ENCODE measurements around the gene HOXD1. TPM values are rescaled to one million over a fixed set of nuclear protein-coding genes. Genes with fewer than 3 reads are reported as not detected.

The HOXD1 gene
- polyA plus RNA-seq, 1 of the 3 experiments (the other 2 are of a cell fraction) = not detected

- 98% methylated on average over 8 of the region's 44 CpGs for WGBS (ENCODE audit: low lambda C conversion rate)
- Histone ChIP-seq H3F3A (replicated peaks; ENCODE audit: insufficient read depth) (no peaks in the 10 kb centered on the region), H3K79me2 (ENCODE audit: insufficient read depth) (no peaks in the 10 kb centered on the region), H3K9me3 (no peaks in the 10 kb centered on the region), H3K27ac (ENCODE audit: low read depth in 2 of 2, low read length in 1 of 2) (no peak overlapping the region; a peak in 1 of 4 replicates), H3K4me1 (ENCODE audit: control insufficient read depth in 1 of 2, insufficient read depth in 2 of 2, low read depth in 1 of 2, low read length in 1 of 2) (peaks cover 0 to 8% of the 10 kb centered on the region in 2 experiments; a peak in 2 of 4 replicates), H3K36me3 (replicated peaks in 1 of 2; ENCODE audit: control insufficient read depth in 1 of 2, insufficient read depth in 2 of 2, low read length in 1 of 2) (peaks cover 0 to 9% of the 10 kb centered on the region in 2 experiments), H2AFZ (ENCODE audit: low read depth) (no peak overlapping the region), H3K27me3 (ENCODE audit: insufficient read depth) (no peaks in the 10 kb centered on the region), H3K4me2 (no peak overlapping the region), H4K20me1 (ENCODE audit: insufficient read depth) (no peaks in the 10 kb centered on the region), H3K4me3 (ENCODE audit: low read depth in 2 of 2, low read length in 1 of 2) (no peak overlapping the region), H3K9ac (no peak overlapping the region), H3K9me2 (no peaks in the 10 kb centered on the region)
- POLR2A ChIA-PET = interaction anchor here (0.6 to 0.7 kb wide), 2 partner anchors 9 to 20 kb away, joined by 3 to 4 read pairs; no protein-coding TSS in a partner anchor
- DNase-seq = no peak
- no peak for TF ChIP-seq RXRA (IDR thresholded peaks at IDR 0.05; ENCODE audit: borderline replicate concordance, low read depth)
- no peak for TF ChIP-seq JUND (IDR thresholded peaks at IDR 0.05)
- TF ChIP-seq USF1 (IDR thresholded peaks at IDR 0.05; ENCODE audit: borderline replicate concordance, low read depth) = no peak
- TF ChIP-seq IRF3 (IDR thresholded peaks at IDR 0.05; ENCODE audit: low read depth, low read length) = no peak
- no peak for TF ChIP-seq CHD2 (IDR thresholded peaks at IDR 0.05; ENCODE audit: low read length, partially characterized antibody)
- TF ChIP-seq SIN3A (IDR thresholded peaks at IDR 0.05; ENCODE audit: borderline replicate concordance, low read depth, low read length) = no peak
- no peak for TF ChIP-seq NFIC (IDR thresholded peaks at IDR 0.05; ENCODE audit: borderline replicate concordance)
- no peak for TF ChIP-seq MEF2A (IDR thresholded peaks at IDR 0.05; ENCODE audit: borderline replicate concordance, low read depth)
- TF ChIP-seq POLR2AphosphoS5 (IDR thresholded peaks at IDR 0.05; ENCODE audit: low read depth, low read length) = no peak
- TF ChIP-seq CTCF (IDR thresholded peaks at IDR 0.05) = no peak
- TF ChIP-seq PBX3 (IDR thresholded peaks at IDR 0.05) = no peak
- no peak for TF ChIP-seq USF2 (IDR thresholded peaks at IDR 0.05; ENCODE audit: borderline replicate concordance, low read depth, low read length)
- no peak for TF ChIP-seq TEAD4 (IDR thresholded peaks at IDR 0.05; ENCODE audit: borderline replicate concordance, insufficient read depth)
- TF ChIP-seq TAF1 (IDR thresholded peaks at IDR 0.05; ENCODE audit: borderline replicate concordance, low read depth, low read length) = no peak
- no peak for TF ChIP-seq ELF1 (IDR thresholded peaks at IDR 0.05)
- CTCF ChIA-PET = interaction anchor here (0.9 to 2.0 kb wide), 3 partner anchors 10 to 33 kb away, joined by 4 to 8 read pairs (median 4); no protein-coding TSS in a partner anchor
These were observed 28.7 kb upstream of the HOXD1 start for GRCh38 chr2:176159663-176160250.

Measured in SK-N-SH (cell line).